IPS DF 4.7 (cell line): Measurements from ENCODE around the gene PABPN1.
"Not testable (repeated sequence)": the region's sequence is repeated elsewhere in the genome, so short reads cannot be mapped to it uniquely, and the experiment has no call there.

Source experiments
- DNase-seq: peaks from one replicate; pipeline ENCODE4 v3.0.0-alpha.2; 2013; ENCODE audit warnings: low spot score; ENCODE audit errors: extremely low read depth

Gene PABPN1, protein sequence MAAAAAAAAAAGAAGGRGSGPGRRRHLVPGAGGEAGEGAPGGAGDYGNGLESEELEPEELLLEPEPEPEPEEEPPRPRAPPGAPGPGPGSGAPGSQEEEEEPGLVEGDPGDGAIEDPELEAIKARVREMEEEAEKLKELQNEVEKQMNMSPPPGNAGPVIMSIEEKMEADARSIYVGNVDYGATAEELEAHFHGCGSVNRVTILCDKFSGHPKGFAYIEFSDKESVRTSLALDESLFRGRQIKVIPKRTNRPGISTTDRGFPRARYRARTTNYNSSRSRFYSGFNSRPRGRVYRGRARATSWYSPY

DNA sequence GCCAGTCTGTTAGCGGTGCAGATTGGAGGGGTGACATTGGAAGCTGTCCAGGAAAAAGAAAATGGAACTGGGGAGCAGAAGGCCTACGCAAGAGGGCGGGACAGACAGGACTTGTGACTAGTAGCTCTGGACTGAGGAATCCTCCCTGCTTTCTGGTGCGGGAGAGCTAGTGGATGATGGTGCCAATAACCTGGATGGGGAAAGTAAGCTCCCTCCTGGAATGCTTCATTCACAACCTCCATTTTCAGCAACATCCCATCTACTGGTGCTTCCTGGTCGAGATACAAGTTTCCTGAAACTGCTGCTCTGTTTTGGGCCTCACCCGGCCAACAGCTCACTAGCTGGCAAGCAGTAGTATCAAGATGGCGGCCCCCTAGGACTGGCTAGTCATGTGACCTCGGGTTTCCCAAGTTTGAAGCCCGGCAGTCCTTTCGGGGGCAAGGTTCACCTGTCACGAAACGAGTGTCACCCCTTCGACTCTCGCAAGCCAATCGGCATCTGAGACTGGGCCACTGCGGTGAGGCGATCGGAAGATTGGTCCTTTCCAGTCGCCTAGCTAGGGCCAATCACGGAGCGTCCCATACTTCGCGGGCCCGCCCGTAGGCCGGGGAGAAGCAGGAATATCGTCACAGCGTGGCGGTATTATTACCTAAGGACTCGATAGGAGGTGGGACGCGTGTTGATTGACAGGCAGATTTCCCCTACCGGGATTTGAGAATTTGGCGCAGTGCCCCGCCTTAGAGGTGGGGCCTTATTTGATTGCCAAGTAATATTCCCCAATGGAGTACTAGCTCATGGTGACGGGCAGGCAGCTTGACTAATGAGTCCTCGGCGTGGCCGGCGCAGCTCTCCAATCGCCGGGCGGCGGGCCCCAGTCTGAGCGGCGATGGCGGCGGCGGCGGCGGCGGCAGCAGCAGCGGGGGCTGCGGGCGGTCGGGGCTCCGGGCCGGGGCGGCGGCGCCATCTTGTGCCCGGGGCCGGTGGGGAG is at the start of gene PABPN1:
Gene PABPN1, plus strand, starts transcription at position 874 of the 988 bp plus-strand sequence. Its CDS starts 13 bp downstream, at position 887.
- peak; percentile 100 for DNase-seq

DNA sequence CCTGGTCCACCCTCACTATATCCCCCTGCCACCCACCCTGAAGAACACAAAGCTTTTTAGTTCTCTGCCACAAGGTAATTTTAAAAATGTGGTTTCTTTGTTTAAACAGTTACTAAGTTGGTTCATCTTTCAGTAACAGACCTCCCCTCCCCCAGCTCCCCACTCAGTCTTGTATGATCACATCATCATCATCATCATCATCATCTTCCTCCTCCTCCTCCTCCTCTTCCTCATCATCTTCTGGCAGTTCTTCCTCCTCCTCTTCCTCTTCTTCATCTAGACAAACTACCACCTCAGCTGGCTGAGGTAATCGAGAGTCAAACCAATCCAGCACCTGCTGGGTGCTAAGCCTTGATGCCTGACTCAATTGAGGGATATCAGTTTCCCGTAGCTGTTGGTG is 45.8 kb upstream of the PABPN1 start:
- DNase-seq, result no peak

DNA sequence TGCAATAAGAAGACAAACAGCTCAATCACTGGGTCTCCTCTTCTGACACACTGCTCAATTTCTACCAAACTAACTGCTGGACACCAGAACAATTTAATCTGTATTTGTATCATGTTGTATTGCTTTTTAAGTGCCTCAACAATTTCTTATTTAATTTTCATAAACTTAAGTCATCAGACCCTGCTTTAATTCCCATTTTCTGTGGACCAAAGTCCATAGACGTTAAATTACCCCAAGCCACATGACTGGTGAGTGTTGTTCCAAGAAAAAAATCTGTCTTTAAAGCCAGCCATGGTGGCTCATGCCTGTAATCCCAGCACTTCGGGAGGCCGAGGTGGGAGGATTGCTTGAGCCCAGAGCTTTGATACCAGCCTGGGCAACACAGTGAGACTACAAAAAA is 44.1 kb upstream of the PABPN1 start:
- no peak for DNase-seq

DNA sequence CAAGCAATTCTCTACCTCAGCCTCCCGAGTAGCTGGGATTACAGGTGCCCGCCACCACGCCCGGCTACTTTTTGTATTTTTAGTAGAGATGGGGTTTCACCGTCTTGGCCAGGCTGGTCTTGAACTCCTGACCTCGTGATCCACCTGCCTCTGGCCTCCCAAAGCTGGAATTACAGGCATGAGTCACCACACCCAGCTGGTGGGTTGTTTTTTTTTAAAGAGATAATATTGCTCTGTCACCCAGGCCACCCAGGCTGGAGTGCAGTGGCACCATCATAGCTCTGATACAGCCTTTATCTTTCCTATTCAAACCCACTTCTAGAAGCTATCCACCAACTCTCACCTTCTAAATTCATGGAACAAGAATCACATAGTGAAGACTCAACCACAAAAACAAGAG is 43.3 kb upstream of the PABPN1 start:
- not testable (repeated sequence) for DNase-seq

DNA sequence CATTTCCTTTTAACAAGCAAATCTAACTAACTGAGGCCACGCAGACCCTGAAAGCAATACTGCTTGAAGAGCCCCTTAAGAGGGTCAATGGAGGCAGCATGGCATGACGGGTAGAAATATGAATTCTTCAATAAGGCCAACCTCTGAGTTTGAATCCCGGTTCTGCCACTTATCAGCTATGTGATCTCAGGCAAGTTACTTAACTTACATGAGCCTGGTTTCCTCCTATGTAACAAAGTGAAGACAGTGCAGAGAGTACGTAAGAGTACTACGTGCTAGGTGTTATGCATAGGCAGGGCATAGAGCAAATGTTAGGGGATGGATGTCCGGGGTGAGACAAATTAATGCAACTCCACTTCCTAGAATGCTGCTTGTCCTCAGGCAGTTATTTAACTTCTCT is 40.0 kb upstream of the PABPN1 start:
- no peak for DNase-seq

DNA sequence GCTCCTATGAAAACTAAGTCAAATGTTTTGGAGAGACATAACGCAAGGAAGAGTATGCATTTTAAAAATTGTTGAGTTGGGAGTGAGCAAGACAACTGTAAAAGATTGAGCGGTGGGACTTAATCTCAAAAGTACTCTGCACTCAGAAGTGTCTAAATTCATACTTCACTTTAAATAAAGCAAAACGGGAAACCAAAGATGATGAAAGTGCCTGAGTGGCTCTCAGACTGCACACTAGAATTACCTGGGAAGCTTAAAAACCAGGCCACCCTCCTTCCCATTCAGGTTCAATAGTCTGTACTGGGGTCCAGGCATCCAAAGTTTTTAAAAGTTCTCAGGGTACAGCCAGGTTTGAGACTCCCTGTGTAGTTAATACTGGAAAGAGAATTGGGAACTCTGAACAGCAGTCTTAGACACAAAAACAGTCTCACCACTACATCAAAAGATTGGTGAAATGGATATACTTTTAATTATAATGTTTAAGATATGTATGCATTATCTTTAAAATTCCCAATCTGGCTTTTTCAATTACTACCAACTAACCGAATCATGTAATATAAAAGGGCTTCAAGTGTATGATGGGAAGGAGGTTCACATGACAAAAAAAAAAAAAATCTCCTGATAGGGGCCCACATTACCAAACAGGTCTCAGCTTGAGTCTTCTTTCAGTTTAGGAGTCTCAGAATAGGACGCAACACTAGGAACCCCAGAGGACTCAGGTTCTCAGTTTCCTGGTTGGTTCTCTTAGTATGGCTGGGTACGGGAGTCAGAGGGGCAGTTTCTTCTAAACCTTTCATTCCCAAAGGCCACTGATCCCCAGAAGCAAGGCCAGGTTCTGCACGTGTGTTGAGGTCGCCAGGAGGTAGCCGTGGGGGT is 36.4 kb upstream of the PABPN1 start:
- no peak for DNase-seq

DNA sequence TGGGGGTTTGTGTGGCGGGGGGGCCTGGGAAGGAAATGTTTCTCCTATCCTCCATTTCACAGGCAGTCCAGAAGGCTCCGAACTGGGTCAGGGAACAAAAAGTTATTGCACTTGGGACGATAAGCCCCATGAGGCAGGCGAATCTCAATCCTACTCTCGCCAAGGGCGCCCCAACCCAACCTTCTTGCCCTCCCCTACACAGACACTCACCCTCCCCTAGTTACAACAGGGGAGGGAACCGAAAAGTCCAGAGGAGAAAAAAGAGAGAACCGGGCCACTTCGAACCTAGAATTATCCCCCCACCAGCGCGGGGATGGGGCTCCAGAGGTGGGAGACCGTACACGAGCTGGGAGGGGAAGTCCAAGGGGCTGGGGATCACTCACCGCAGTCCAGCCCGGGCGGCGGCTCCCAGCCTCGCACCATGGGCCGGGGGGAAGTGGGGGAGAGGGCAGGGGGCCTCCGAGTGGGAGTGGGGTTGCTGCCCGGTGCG is 35.7 kb upstream of the PABPN1 start:
- no peak for DNase-seq

DNA sequence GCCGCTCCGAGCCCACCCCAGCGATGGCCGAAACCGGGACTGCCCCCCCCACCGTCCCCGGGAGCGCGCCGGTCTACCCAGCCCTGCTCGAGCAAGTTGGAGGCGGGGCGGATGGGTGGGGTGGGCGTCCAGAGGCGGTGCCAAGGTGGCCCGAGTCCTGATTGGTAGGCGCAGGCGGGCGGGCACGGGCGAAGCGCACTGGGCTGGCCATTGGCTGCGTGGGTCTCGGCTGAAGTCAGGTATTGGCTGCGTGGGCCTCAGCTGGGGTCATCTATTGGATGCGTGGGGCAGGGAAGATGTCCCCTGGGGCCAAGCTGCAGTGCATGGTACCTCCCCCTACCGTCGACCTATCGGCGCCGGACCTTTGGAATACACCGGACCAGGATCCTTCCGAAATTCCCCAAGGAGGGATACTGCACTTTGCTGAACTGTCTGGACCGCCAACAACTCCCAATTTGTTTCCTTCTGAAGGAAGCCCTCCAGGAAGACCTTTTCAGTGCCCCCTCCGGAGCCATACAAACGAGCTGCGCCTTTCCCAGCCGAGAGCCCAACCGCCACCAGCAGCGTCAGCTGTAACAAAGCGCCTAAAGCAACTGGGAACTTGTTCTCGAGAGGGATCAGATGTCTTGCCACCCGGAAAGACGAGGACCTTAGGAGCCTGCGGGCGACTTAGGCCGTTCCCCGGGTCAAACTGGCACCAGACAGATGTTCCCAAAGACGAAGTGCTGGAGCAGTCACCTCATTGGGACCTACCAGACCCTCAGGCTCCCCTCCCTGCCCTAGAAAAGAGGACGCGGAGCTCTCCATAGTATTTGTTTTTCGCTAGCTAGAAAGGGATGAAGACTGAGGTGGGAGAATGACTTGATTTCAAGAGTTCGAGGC is 35.0 kb upstream of the PABPN1 start, which contains the start of gene HOMEZ:
Gene HOMEZ, minus strand, starts transcription at position 113 of the 882 bp plus-strand sequence. CDS start 180 bp downstream, outside the sequence.
- no peak for DNase-seq

DNA sequence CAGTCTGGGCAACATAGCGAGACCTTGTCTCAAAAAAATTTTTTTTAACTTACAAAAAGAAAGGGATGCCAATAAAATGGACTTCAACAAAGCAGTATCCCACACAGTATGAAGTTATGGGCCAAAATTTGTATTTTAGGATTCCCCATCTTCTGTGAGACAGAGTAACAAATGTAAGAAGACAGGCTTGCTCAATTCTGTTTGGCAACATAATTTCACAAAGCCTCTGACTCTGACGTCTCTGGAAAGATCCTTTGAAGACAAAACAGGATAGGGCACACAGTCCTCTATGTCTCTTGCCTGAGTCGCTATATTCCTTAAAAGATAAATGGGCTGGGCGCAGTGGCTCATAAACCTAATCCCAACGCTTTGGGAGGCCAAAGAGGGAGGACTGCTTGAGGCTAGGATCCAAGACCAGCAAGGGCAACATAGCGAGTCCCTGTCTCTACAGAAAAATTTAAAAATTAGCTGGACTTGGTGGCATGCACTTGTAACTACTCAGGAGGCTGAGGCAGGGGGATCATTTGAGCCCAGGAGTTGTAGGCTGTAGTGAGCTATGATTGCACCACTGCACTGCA is 34.3 kb upstream of the PABPN1 start:
- no peak for DNase-seq

DNA sequence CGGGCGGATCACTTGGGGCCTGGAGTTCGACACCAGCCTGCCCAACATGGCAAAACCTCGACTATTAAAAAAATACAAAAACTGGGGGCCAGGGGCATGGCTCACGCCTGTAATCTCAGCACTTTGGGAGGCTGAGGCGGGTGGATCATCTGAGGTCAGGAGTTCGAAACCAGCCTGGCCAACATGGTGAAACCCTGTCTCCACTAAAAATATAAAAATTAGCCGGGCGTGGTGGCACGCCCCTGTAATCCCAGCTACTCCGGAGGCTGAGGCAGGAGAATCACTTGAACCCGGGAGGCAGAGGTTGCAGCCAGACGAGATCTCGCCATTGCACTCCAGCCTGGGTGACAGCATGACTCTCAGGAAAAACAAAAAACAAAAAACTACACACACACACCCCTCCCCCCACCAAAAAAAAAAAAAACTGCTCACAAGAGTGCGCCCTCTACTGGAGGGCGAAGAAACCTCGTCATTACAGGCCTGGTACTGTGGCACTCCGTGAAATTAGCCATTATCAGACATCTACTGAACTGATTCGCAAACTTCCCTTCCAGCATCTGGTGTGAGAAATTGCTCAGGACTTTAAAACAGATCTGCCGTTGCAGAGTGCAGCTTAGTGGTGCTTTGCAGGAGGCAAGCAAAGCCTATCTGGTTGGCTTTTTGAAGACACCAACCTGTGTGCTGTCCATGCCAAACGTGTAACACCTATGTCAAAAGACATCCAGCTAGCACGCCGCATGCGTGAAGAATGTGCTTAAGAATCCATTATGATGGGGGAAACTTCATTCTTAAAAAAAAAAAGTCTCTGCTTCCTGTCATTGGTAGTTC is 26.3 kb upstream of the PABPN1 start:
- no peak for DNase-seq

DNA sequence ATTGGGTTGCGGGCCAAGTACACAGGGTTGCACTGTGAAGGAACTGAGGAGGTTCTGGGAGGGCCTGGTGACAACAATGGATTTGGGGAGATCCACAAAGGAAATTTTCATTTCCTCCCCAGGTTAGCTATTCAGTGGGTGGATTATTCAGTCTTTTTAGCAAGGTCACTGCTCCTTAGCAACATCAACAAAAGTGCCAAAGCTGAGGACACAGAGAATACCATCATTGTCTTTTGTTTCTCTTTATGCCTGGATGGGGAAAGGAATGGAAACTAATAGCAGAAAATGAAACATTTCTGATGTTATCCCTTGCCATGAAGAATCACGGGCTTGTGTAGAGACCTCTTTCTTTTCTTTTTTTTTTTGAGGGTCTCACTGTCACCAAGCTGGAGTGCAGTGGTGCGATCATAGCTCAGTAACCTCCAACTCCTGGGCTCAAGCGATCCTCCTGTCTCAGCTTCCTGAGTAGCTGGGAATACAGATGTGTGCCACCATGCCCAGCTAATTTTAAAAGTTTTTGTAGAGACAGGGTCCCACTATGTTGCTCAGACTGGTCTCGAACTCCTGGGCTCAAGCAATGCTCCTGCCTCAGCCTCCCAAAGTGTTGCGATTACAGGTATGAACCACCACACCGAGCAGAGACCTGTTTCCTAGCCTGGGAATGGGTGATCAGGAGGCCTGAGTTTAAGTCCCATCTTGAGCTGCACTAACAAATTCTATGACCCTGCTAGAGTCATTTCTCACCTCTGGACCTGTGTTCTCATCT is 25.1 kb upstream of the PABPN1 start:
- no peak for DNase-seq

DNA sequence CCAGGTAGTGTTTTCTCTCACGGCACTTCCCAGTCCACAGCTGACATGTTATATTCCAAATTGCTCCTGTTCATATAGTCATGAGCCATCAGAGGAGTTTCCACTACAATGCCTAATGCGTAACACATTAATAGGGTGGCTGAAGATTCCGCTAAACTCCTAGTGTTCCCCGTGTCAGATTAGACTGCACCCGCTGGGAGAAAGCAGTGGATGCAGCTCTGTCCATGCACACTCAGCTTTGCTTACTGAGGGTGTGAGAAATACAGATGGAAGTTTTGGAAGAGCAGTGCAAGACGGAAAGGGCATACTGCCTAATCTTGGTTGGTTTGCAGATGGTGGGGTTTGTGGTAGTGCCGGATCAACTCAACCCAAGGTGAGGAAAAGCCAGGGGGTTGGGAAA is 24.2 kb upstream of the PABPN1 start:
- no peak for DNase-seq

DNA sequence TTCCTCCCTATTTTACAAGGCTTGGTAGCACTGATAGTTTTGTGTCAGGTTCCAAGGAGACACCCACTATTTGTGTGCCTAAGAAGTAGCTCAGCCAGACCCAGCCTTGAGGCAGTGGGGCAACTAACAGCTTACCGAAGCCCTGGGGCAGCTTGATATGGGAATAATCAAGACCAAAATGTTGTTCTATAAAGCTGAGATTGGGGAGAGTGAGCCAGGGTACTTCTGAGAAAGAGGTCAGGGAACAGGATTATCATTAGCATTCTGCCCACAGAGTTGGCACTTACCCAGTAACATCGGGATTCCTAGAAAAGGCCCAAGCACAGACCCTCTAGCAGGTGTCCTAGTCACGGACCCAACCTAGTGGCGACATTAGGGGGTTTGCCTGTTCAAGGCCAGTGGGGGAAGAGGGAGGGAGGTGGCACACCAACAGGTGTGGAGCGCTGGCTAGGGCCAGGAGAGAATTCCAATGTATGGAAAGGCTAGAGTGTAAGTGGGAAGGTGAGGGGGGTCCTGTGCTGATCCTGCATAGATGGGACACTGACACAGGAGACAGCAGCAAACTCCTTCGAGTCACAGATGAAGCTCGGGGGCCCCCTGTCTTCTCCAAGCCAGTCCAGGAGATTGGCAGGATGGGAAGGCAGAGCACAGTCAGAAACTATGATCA is 23.5 kb upstream of the PABPN1 start:
- DNase-seq, result no peak

DNA sequence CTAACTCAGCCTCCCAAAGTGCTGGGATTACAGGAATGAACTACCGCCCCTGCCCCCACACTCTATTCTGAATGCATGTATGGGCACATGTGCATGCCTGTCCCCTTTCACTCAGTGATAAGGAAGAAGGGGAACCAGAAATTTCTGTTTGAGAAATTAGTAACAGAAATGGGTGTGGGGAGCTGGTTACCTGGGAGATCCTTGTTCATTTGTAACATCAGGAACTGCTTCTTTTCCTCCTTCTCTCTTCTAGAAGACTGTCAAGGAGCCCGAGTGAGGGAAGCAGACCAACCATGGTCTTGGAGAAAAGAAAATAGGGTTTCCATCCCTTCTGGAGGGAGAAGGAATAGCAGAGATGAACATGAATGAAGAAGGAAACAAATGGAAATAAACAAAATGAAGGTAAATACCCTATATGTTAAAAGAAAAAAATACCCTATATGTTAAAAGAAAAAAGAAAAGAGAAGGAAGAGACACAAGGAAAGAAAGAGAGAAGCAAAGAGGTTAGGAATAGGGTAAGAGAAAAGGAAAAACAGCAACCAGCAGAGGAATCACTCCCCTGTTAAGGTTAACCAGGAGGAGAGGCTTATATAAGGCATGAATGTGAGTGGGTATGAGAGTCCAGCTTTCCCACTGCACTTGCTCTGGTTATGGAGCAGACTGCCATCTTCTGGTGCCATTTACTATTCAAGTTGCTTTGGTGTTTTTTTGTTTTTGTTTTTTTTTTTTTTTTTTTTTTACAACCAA is 21.9 kb upstream of the PABPN1 start:
- no peak for DNase-seq

DNA sequence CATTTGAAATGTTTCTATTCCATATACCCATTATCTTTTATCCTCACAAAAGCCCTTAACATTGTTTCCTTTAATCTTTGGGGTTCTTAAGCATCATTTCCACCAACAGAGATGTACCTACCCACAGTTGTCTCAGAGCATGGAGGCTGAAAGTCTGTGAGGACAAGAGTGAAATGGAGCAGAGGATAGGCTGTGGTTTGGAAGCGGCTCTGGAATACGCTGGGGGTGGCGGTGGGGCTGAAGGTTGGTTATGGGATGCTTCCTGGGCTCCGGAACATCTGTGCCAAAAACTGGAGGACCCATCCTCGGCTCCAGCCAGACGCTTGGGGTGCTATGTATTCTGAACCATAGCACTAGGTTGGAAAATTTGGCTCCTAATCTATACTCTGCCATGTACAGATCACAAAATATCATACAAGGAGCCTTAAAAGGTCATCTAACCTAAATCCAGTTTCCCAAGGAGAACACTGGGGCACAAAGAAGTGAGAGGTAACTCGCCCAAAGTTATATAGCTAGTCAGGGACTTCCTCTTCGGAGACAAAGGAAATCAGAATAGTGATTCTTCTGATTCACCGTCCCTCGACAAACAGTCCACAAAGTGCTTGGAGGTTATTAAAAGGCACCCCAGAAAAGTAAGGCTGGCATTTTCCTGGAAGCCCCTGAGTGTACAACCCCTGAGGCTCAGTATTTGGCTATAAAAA is 21.1 kb upstream of the PABPN1 start:
- DNase-seq, result no peak

DNA sequence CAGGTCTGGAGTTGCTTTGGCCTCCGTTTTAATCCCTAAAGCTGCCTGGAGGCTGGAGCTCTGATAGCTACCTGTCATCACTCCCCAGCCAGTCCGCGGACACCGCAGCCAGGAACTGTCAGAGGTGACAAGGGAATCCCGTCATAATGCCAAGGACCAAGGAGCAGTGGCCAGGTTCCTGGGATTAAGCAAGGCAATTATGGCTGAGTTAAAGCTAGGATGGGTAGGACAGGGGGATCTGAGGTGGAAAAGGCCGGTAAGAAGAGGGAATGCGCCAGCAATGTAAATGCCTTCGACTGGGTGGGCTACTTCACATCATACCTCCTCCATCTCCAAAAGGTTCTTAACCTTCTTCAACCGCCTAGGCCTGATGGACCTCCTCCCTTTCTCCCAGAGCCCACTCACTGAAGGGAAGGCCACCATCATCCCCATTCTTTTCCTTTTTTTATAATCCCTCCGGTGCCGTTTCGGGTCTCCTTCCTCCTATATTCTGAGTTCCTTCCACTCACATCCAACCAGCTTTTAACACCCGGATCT is 20.5 kb upstream of the PABPN1 start:
- no peak for DNase-seq
